Superior temporal gyrus (tissue), 1 donor: ENCODE results near the gene AP1M2.
"Not testable (repeated sequence)": the region's sequence is repeated elsewhere in the genome, so short reads cannot be mapped to it uniquely, and the experiment has no call there.

Source experiments
- DNase-seq: peaks from one replicate; pipeline ENCODE4 v3.0.0-alpha.2; 2016; ENCODE audit errors: extremely low spot score

Gene AP1M2

GRCh38 chr19:10565028-10565566, 22.0 kb downstream of the AP1M2 start:
- no peak for DNase-seq

DNA sequence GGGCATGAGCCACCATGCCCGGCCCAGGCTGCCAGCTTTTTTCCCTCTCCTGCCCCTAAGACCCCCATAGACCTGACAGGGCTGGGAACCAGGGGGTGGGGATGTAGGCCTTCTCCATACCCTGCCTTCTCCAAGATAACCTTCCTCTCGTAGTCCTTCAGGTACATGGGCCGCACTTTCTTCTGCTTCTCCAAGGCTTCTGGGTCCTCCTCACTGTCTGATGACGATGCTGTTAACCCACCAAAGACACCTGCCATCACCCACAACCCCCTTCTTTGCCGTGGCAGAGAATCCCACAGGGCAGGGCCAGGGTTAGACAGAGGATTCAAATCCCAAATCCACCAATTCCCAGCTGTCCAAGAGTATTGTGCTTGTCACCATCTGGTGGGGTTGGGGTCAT, 24.5 kb downstream of the AP1M2 start:
- no peak for DNase-seq

DNA sequence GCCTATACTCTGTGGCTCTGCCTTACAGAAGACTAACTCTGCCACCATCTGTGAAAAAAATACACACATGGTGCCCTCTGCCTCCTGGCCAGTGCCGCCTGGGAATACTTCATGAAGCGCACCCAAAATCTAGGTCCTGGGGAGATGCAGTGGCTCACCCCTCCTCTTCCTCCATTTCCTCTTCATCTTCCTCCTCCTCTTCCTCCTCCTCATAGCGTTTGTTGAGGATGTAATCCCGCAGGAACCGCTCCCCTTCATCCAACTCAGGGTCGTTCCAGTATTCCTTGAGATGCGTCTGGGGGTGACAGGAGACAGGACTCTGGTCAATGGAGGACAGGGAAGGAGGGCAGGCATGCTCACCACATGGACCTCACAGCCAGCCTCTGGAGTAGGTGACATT, 27.0 kb downstream of the AP1M2 start:
- DNase-seq: no peak

- no peak for DNase-seq
Observed at GRCh38 chr19:10557603-10558197, 29.4 kb downstream of the AP1M2 start.

- DNase-seq: no peak
Observed at GRCh38 chr19:10555610-10555973, 31.5 kb downstream of the AP1M2 start.

DNA sequence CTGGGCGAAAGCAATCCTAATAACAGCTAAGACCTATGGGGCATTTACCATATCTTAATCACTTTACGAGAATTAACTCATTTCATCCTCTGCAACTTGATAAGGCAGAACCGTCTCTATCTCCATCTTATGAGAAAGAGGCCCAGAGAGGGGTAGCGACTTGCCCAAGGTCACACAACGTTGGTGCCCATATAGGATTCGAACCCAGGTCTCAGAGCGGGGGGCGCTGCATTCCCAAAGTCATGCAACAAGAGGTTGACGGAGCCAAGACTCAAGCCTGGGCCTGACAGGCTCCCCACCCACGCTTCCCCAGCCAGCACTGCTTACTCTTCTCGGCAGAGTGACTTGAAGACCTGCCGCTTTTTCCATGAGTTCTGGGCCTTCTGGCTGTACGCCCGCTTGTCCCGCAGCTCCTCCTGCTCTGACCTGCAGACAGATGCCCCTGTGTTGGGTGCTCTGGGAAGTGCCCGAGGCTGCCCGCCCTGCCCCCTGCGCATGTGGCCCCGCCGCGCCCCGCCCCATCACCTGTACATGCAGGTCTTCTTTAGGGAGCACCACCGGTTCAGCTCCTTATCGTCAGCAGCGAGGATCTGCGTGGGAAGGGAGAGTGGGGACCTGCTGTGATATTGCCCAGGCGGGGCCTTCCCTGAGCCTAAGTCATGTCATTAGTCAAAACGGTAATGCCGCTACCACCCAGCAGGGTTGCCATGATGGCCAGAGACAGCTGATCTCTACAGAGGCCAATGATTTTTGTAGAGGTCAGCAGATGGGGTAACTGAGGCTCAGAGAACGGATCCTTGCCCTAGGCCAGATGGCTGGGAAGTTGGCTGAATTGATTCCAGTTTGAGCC, 32.1 kb downstream of the AP1M2 start:
- DNase-seq: no peak

DNA sequence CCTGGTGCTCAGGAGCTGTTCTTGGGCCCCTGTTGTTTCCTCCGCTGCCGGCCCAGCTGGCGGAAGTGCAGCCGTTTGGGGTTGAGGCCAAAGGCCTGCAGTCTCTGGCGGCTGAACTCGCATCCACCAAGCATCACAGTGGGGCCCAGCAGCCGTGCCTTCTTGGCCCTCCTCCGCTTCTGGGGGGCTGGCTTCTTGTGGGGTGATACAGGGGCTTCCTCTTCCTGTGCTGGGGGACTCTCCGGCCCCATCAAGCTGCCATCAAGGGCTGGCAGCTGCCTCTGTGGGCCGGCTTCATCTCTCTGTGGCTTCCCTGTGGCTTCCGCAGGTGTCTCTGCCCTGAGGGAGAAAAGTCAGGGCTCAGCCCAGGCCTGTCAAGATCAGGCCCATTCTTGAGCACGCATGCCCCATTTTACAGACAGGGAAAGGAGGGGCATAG, 33.1 kb downstream of the AP1M2 start:
- DNase-seq: no peak

GRCh38 chr19:10553087-10553667, 33.9 kb downstream of the AP1M2 start:
- DNase-seq: no peak

DNA sequence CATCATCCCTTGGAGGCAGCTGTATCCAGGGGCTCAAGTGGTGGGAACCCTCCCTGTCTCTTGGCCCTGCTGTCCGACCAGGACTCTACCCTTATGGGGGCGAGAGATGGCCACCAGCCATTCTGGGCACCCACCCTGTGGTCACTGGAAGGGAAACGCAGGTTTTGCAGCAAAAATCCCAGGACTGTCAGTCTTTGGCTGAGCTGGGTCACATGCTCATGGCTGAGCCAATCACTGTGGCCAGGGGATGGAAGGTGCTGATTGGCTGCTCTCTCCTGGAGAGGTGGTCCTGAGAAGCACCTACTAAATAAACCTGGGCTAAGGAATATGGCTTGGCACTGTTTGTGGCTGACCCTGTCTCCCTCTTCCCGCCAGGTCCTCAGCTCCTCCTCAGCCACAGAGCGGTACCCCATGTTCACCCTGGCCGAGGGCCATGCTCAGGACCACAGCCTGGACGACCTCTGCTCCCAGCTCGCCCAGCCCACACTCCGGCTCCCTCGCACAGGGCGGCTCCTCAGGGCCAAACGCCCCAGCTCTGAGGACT, 34.5 kb downstream of the AP1M2 start:
- DNase-seq: no peak

DNA sequence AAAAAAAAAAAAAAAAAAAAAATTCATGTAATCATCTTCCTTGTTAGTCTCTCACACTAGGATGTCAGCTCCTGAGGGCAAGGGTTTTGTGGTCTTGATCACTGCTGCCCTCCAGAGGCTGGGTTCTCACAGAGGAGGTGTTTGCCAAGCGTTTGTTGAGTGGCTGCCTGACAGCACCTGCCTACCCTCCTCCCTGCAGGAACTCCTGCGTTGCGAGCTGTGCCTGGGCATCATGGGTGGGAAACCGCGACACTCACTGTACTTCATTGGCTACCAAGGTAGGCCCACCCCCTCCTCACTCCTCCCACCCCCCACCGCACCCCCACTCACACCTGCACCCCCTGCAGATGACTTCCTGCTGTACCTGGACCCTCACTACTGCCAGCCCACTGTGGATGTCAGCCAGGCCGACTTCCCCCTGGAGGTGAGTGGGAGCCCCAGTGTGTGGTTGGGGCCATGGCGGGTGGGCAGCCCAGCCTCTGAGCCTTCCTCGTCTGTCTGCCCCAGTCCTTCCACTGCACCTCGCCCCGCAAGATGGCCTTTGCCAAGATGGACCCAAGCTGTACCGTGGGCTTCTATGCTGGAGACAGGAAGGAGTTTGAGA, 35.3 kb downstream of the AP1M2 start:
- DNase-seq: peak; percentile 20

- DNase-seq: not testable (repeated sequence)
Observed at GRCh38 chr19:10551006-10551405, 36.1 kb downstream of the AP1M2 start.

- DNase-seq: no peak
Observed at GRCh38 chr19:10550336-10550735, 36.8 kb downstream of the AP1M2 start.

- DNase-seq: no peak
Observed at GRCh38 chr19:10549733-10550132, 37.4 kb downstream of the AP1M2 start.

GRCh38 chr19:10548746-10549276, 38.3 kb downstream of the AP1M2 start:
- no peak for DNase-seq

GRCh38 chr19:10546817-10547216, 40.3 kb downstream of the AP1M2 start:
- DNase-seq: no peak

DNA sequence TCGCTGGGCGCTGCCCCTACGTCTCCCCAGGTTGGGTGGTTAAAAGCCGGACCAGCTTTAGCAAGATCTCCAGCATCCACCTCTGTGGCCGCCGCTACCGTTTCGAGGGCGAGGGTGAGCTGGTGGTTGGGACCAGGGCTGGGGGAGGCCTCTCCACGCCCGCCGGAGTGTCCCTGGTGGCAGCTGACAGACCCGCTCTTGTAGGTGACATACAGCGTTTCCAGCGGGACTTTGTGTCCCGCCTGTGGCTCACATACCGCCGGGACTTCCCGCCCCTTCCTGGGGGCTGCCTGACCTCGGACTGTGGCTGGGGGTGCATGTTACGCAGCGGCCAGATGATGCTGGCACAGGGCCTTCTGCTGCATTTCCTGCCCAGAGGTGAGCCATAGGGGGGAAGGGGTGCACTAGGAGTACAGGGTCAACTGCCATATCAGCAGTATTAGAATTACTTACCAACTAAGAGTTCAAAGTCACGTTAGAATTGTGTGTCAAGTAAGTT, 42.3 kb downstream of the AP1M2 start:
- no peak for DNase-seq

GRCh38 chr19:10544242-10544752, 42.8 kb downstream of the AP1M2 start:
- no peak for DNase-seq

DNA sequence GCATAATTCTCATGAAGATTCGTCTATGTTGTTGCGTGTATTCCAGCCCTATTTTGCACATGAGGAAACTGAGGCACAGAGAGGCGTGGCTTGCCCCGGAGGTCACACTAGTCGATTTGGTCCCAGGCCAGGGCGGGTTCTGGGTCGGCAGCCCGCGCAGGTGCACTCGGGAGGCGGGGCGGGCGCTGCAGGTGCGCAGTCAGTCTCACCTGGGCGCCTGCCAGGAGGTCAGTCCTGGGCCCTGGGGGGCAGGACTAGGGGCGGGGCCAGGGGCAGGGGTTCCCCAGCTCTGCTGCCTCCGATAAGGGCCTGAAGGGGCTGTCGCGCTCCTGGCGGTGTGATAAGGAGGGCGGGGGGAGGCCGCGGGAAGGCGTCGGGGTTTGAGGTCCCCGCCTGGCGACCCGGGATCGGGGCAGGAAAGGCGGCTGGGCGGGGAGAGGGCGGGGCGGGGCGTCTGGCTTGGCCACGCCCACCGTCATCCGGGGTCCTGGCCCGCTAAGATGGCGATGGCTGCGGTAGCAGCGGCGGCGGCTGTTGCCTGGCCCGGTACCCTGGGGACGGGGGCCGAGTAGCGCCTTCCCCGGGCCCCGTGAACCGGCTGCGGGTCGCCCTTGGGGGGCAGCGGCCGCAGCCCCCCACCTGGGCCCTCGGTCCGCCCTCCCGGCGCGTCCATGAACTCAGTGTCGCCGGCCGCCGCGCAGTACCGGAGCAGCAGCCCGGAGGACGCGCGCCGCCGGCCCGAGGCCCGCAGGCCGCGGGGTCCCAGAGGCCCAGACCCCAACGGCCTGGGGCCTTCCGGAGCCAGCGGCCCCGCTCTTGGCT, 43.5 kb downstream of the AP1M2 start, which contains the start of gene ATG4D:
TSS of gene ATG4D (plus strand) at position 485 of the 822 bp plus-strand sequence. CDS start at position 672, 187 bp downstream.
- peak; percentile 83 for DNase-seq

GRCh38 chr19:10543059-10543419, 44.1 kb downstream of the AP1M2 start:
- DNase-seq: peak; percentile 11

GRCh38 chr19:10539016-10539415, 48.1 kb downstream of the AP1M2 start:
- DNase-seq: not testable (repeated sequence)
